Cardiac muscle cell (in vitro differentiated cells and primary cell): ENCODE data around the gene ZACN. TPM values are rescaled to one million over a fixed set of nuclear protein-coding genes. Genes with fewer than 3 reads are reported as not detected.

Experiments used
- DNase-seq, 2 donors: peaks; one replicate each; pipeline versions ENCODE4 v3.0.0 to v3.0.0-alpha.2; 2010 to 2017; ENCODE audit warnings: low read depth in 1 of 2, low spot score in 1 of 2
- H3K27ac ChIP-seq: fragments of 200-600 bp; sonication (generic); 2 replicates; pipeline ENCODE4 v1.5.1; 2016
- H3K27me3 ChIP-seq: fragments of 200-600 bp; sonication (generic); 2 replicates; pipeline ENCODE4 v1.6.0; 2016; ENCODE audit warnings: control low read depth
- H3K36me3 ChIP-seq: fragments of 200-600 bp; sonication (generic); 2 replicates; pipeline ENCODE4 v1.5.1; 2016; ENCODE audit warnings: control low read depth
- H3K4me1 ChIP-seq: fragments of 200-600 bp; sonication (generic); 2 replicates; pipeline ENCODE4 v1.8.1; 2017; ENCODE audit warnings: low read depth, mild to moderate bottlenecking, mixed run types
- H3K4me3 ChIP-seq: fragments of 200-600 bp; sonication (generic); 2 replicates; pipeline ENCODE4 v1.5.1; 2016; ENCODE audit warnings: mild to moderate bottlenecking
- H3K9me3 ChIP-seq: fragments of 200-600 bp; sonication (generic); 2 replicates; pipeline ENCODE4 v1.5.1; 2017; ENCODE audit warnings: low read depth, mild to moderate bottlenecking, control low read depth
- polyA plus RNA-seq: library from polyadenylated mRNA; unstranded; fragments of >200 nt; fragmentation: Nextera tagmentation; extraction: Ambion mirVana; gene quantifications from 2 replicates; pipeline ENCODE4 v1.2.1, GENCODE V29; 2016
- total RNA-seq: library from RNA; depleted of rRNA; stranded (reverse); fragments of >200 nt; gene quantifications from 2 replicates; pipeline ENCODE4 v1.2.3, GENCODE V29; 2016
- TF ChIP-seq, protein P1 (sequence below): IDR thresholded peaks from 2 replicates; pipeline ENCODE4 v1.5.1; 2012; ENCODE audit warnings: low read depth, mild to moderate bottlenecking, low read length

ZACN gene
- total and polyA plus RNA-seq, 2 experiments from 2014 or later = 33.8 TPM; not detected in 1

GRCh38 chr17:76087531-76087930 is 8.5 kb downstream of the ZACN start:
- Histone ChIP-seq H3K27me3 (no peaks in the 10 kb centered on the region), H3K4me1 (no peaks in the 10 kb centered on the region), H3K36me3 (peaks cover 37% of the 10 kb centered on the region), H3K27ac (no peak overlapping the region), H3K9me3 (no peaks in the 10 kb centered on the region), H3K4me3 (no peak overlapping the region)
- DNase-seq = no peak
- TF ChIP-seq, protein P1, sequence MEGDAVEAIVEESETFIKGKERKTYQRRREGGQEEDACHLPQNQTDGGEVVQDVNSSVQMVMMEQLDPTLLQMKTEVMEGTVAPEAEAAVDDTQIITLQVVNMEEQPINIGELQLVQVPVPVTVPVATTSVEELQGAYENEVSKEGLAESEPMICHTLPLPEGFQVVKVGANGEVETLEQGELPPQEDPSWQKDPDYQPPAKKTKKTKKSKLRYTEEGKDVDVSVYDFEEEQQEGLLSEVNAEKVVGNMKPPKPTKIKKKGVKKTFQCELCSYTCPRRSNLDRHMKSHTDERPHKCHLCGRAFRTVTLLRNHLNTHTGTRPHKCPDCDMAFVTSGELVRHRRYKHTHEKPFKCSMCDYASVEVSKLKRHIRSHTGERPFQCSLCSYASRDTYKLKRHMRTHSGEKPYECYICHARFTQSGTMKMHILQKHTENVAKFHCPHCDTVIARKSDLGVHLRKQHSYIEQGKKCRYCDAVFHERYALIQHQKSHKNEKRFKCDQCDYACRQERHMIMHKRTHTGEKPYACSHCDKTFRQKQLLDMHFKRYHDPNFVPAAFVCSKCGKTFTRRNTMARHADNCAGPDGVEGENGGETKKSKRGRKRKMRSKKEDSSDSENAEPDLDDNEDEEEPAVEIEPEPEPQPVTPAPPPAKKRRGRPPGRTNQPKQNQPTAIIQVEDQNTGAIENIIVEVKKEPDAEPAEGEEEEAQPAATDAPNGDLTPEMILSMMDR = no peak

GRCh38 chr17:76088041-76088867 is 9.3 kb downstream of the ZACN start:
- Histone ChIP-seq H3K9me3 (no peaks in the 10 kb centered on the region), H3K27ac (no peak overlapping the region), H3K4me1 (no peaks in the 10 kb centered on the region), H3K4me3 (no peak overlapping the region), H3K27me3 (no peaks in the 10 kb centered on the region), H3K36me3 (peaks cover 43% of the 10 kb centered on the region)
- TF ChIP-seq, protein P1 = no peak
- DNase-seq = no peak

DNA sequence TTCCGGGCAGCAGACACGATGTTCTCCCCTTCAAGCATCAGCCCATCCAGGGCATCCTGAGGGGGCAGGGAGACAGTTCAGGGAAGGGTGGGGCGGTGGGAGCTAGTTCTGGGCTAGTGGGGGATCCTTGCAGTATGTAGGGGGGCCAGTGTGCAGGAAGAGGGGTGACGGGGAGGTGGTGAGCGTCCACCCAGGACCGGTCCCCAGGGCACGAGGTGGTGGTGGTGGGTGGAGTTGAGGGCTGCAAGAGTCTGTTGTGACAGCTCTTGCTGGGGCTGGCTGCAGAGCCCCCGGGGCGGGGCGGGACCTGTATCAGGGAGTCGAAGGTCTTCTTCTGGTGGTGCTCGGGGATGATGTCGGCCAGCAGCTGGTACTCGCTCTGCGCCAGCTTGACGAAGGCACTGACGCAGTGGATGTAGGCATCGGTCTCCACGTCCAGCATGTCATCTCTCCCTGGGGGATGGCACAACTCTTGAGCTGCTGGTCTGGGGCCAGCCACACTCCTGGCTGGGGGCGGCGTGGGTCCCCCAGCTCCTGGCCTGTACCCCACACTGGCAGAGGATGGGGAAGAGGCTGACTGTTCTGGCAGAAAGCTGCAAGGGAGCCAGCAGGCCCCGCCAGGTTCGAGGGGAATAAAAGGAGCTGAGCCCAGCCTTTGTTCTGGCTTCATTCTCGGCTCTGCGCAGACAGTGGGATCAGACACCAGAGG is 10.0 kb downstream of the ZACN start:
- Histone ChIP-seq H3K9me3 (no peaks in the 10 kb centered on the region), H3K4me3 (no peak overlapping the region), H3K36me3 (peaks cover 50% of the 10 kb centered on the region), H3K27me3 (no peaks in the 10 kb centered on the region), H3K4me1 (no peaks in the 10 kb centered on the region), H3K27ac (no peak overlapping the region)
- TF ChIP-seq, protein P1 = no peak
- no peak for DNase-seq

GRCh38 chr17:76089680-76090516 is 10.9 kb downstream of the ZACN start:
- Histone ChIP-seq H3K27me3 (no peaks in the 10 kb centered on the region), H3K36me3 (peaks cover 47% of the 10 kb centered on the region), H3K9me3 (no peaks in the 10 kb centered on the region), H3K4me3 (no peak overlapping the region), H3K27ac (no peak overlapping the region), H3K4me1 (no peaks in the 10 kb centered on the region)
- TF ChIP-seq, protein P1 = no peak
- DNase-seq = no peak

- H3K36me3 ChIP-seq = peaks cover 42% of the 10 kb centered on the region
- no peak for DNase-seq
- H3K27ac ChIP-seq = no peak overlapping the region
- H3K4me1 ChIP-seq = no peaks in the 10 kb centered on the region
- no peak overlapping the region for H3K4me3 ChIP-seq
- TF ChIP-seq, protein P1 = no peak
- H3K9me3 ChIP-seq = no peaks in the 10 kb centered on the region
- H3K27me3 ChIP-seq = no peaks in the 10 kb centered on the region
Measured at GRCh38 chr17:76090517-76091129, 11.6 kb downstream of the ZACN start.
